Lower leg skin (tissue), 3 donors: Measurements from ENCODE around the gene KPNA2.

Experiments
- POLR2A ChIP-seq, 2 donors: fragments of 450-650 bp; IDR thresholded peaks; one replicate each; pipeline ENCODE4 v1.6.1; 2016 to 2017; ENCODE audit warnings: antibody characterized with exemption in 2 of 2, mild to moderate bottlenecking in 1 of 2, moderate library complexity in 1 of 2
- TF ChIP-seq, protein P1 (sequence below), 3 donors: fragments of 450-650 bp; IDR thresholded peaks; one replicate each; pipeline ENCODE4 v1.5.1; 2016; ENCODE audit warnings: antibody characterized with exemption in 3 of 3, mild to moderate bottlenecking in 3 of 3, moderate library complexity in 2 of 3

GRCh38 chr17:68035523-68036303 lies at the start of gene KPNA2:
- no peak for TF ChIP-seq POLR2A (IDR thresholded peaks at IDR 0.05)
- TF ChIP-seq, protein P1, sequence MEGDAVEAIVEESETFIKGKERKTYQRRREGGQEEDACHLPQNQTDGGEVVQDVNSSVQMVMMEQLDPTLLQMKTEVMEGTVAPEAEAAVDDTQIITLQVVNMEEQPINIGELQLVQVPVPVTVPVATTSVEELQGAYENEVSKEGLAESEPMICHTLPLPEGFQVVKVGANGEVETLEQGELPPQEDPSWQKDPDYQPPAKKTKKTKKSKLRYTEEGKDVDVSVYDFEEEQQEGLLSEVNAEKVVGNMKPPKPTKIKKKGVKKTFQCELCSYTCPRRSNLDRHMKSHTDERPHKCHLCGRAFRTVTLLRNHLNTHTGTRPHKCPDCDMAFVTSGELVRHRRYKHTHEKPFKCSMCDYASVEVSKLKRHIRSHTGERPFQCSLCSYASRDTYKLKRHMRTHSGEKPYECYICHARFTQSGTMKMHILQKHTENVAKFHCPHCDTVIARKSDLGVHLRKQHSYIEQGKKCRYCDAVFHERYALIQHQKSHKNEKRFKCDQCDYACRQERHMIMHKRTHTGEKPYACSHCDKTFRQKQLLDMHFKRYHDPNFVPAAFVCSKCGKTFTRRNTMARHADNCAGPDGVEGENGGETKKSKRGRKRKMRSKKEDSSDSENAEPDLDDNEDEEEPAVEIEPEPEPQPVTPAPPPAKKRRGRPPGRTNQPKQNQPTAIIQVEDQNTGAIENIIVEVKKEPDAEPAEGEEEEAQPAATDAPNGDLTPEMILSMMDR (IDR thresholded peaks at IDR 0.05): no peak
